ENCODE measurements around the gene NUFIP1. TPM values are rescaled to one million over a fixed set of nuclear protein-coding genes. Genes with fewer than 3 reads are reported as not detected.

NUFIP1 gene
- total and polyA plus RNA-seq, 11 donors = 1.4 to 4.9 (median 3.0) TPM

DNA sequence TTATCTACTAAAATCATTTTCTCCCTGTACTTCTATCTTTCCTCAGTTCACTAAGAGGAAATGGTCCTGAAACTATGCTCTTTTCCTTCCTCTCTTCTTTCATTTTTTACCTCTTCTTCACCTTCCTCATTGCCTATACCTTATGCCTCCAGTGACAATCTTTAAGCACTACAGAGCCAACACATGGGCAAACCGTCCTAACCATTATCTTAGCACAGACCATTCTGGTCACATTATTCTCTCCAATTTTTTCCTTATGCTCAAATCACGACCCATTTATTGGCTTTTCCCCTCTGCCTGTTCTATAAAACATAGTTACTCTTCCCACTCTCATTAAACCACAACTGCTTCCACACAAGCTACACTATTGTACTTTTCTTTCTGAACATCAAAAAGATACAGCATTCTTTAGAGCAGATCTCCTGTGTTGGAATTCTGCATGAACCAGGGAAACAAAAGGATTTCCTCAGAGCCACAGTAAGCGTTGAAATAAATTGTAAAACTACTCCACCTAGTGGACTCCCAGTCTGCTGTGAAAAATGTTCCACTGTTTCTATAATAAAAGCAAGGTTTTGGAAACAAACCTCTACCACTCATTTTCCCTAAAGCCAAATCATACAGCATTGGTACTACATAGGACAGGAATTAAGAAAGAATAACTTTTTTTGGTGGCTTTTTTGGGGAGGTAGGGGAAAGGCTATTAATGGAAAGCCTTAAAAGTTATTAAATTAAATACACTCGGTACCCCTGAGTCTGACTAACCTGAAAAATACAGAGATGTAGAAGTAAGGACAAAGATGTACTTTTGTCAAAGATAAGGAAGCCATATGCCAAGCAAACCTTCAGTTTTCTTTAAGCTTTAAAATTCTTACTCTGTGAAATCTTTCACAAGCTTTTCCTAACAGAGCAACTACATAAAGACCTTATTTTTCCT is 19.5 kb downstream of the NUFIP1 start:
- intact Hi-C loops (cut with DNase I) = loop anchor here (1.0 to 10.0 kb wide), 14 partner anchors 48 to 1065 kb away; partner anchors contain the start of gene TSC22D1 (in 3 of the 10)
- no peak for TF ChIP-seq POLR2A (IDR thresholded peaks at IDR 0.05)
- TF ChIP-seq, protein P1, sequence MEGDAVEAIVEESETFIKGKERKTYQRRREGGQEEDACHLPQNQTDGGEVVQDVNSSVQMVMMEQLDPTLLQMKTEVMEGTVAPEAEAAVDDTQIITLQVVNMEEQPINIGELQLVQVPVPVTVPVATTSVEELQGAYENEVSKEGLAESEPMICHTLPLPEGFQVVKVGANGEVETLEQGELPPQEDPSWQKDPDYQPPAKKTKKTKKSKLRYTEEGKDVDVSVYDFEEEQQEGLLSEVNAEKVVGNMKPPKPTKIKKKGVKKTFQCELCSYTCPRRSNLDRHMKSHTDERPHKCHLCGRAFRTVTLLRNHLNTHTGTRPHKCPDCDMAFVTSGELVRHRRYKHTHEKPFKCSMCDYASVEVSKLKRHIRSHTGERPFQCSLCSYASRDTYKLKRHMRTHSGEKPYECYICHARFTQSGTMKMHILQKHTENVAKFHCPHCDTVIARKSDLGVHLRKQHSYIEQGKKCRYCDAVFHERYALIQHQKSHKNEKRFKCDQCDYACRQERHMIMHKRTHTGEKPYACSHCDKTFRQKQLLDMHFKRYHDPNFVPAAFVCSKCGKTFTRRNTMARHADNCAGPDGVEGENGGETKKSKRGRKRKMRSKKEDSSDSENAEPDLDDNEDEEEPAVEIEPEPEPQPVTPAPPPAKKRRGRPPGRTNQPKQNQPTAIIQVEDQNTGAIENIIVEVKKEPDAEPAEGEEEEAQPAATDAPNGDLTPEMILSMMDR (IDR thresholded peaks at IDR 0.05) = peak; percentile 69 to 92 (median 82)
- Histone ChIP-seq H3K4me3 (no peak overlapping the region), H3K36me3 (peaks cover 0 to 18% (median 13%) of the 10 kb centered on the region in 9 donors), H3K4me1 (peaks cover 0 to 24% (median 6%) of the 10 kb centered on the region in 12 donors), H3K27me3 (no peaks in the 10 kb centered on the region), H3K9me3 (no peaks in the 10 kb centered on the region), H3K27ac (peak overlapping the region in 1 of 12 donors; percentile 20)
- ATAC-seq (peak in 3 of 4 donors; percentile 58 to 70 (median 69)), DNase-seq (no peak)
- WGBS, 4 donors = 45 to 55% (median 48%) methylated on average over 4 of the region's 4 CpGs

DNA sequence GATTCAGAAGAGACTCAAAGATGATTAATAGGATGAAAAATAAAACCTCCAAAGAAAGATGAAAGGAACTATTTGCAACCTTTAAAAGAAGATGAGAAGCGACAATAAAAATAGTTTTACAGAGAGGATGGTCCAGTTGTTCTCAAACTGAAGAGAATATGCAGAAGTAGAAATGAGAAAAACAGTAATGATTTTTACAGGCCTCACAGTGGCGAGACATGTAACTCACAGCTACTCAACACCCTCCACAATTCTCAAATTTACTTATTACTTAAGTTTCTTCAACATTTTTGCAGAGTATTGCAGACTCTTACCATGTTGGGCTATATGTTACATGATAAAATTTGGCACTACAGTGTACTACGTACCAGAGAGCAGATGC is 20.8 kb downstream of the NUFIP1 start:
- ATAC-seq (no peak), DNase-seq (no peak)
- peak overlapping the region in 1 of 12 donors; percentile 51 for H3K27ac ChIP-seq
- H3K36me3 ChIP-seq = peaks cover 0 to 32% (median 23%) of the 10 kb centered on the region in 9 donors
- H3K9me3 ChIP-seq = no peaks in the 10 kb centered on the region
- no peak for TF ChIP-seq POLR2A (IDR thresholded peaks at IDR 0.05)
- TF ChIP-seq, protein P1 (IDR thresholded peaks at IDR 0.05) = no peak
- H3K4me3 ChIP-seq = no peak overlapping the region
- H3K27me3 ChIP-seq = no peaks in the 10 kb centered on the region
- intact Hi-C loops (cut with DNase I) = loop anchor here in 6 of 10 donors (2.0 to 10.0 kb wide), 7 partner anchors 46 to 1061 kb away; partner anchors contain the start of gene TSC22D1 (in 1 of the 6)
- WGBS, 4 donors = 82 to 91% (median 86%) methylated on average over 3 of the region's 3 CpGs
- peaks cover 0 to 12% (median under 1%) of the 10 kb centered on the region in 12 donors for H3K4me1 ChIP-seq

DNA sequence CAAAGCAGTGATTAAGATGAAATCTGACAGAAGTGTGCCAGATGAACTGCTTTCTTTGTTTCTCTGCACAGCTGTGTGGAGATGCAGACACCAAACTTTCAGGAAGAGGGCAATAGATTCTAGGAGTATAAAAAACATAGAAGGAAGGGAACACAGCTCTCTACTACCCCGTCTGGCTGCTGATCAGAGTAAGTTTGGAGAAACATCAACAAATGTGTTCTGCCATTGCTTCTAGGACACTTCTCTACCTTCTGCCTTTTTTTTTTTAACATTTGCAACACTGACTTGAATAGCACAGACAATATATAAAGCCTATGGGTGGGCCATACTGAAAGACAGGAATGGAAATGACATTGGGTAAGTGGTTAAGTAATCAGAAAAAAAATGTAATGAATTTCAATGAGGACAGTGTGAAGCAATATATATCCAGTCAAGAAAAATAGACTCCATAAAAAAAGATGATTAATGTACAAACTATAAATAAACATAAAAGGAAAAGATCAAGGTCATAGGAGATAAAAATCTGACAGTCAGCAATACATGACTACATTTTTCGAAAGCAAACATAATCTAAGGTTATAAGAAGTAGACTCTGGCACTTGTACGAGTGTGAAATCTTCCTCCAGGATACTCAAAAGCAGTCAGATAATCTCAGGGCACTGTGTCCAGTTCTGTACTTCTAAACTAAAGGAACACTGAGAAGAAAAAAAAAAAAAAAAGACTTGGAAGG is 21.4 kb downstream of the NUFIP1 start:
- 42 to 66% (median 54%) methylated on average over 3 of the region's 3 CpGs for WGBS, 4 donors
- ATAC-seq = peak in 3 of 4 donors; percentile 39 to 64 (median 41)
- H3K27me3 ChIP-seq = no peaks in the 10 kb centered on the region
- no peak for TF ChIP-seq POLR2A (IDR thresholded peaks at IDR 0.05)
- TF ChIP-seq, protein P1 (IDR thresholded peaks at IDR 0.05) = peak in 2 of 12 donors; percentile 4 to 16
- H3K27ac ChIP-seq = peak overlapping the region in 1 of 12 donors; percentile 51
- DNase-seq = no peak
- peaks cover 0 to 7% (median 0%) of the 10 kb centered on the region in 12 donors for H3K4me1 ChIP-seq
- no peak overlapping the region for H3K4me3 ChIP-seq
- peaks cover 0 to 3% (median under 1%) of the 10 kb centered on the region in 12 donors for H3K9me3 ChIP-seq
- intact Hi-C loops (cut with DNase I) = loop anchor here in 6 of 10 donors (2.0 to 10.0 kb wide), 7 partner anchors 46 to 1061 kb away; partner anchors contain the start of gene TSC22D1 (in 1 of the 6)
- H3K36me3 ChIP-seq = peaks cover 0 to 37% (median 25%) of the 10 kb centered on the region in 9 donors
